OCI-LY1 (cell line): Measurements from ENCODE around the gene GALNT18.

Source experiments
- H2AFZ ChIP-seq: fragments of 200-600 bp; sonication (generic), shearing (Covaris generic); 2 replicates; pipeline ENCODE4 v1.6.0; 2014; ENCODE audit warnings: antibody characterized with exemption, mild to moderate bottlenecking, low read length
- H3F3A ChIP-seq: fragments of 200-600 bp; sonication (generic), shearing (Covaris generic); 2 replicates; pipeline ENCODE4 v1.6.0; 2014; ENCODE audit warnings: mild to moderate bottlenecking, antibody characterized with exemption, low read length, moderate library complexity; ENCODE audit not compliant: insufficient read depth
- H3K27ac ChIP-seq: fragments of 200-600 bp; sonication (generic); 2 replicates; pipeline ENCODE4 v1.5.1; 2014; ENCODE audit warnings: low read length, mixed run types, mild to moderate bottlenecking, low read depth; ENCODE audit not compliant: poor library complexity, severe bottlenecking
- H3K27me3 ChIP-seq: fragments of 200-600 bp; sonication (generic); 2 replicates; pipeline ENCODE4 v1.6.0; 2014; ENCODE audit warnings: antibody characterized with exemption, mild to moderate bottlenecking, low read length, moderate library complexity; ENCODE audit not compliant: insufficient read depth
- H3K36me3 ChIP-seq: fragments of 200-600 bp; sonication (generic); 2 replicates; pipeline ENCODE4 v1.6.1; 2014; ENCODE audit warnings: mild to moderate bottlenecking, antibody characterized with exemption, low read length, moderate library complexity, mixed read lengths; ENCODE audit not compliant: insufficient read depth
- H3K4me1 ChIP-seq: fragments of 200-600 bp; sonication (generic); 2 replicates; pipeline ENCODE4 v1.5.1; 2014; ENCODE audit warnings: mild to moderate bottlenecking, low read length, moderate library complexity; ENCODE audit not compliant: insufficient read depth, severe bottlenecking
- H3K4me2 ChIP-seq: fragments of 200-600 bp; sonication (generic), shearing (Covaris generic); 2 replicates; pipeline ENCODE4 v1.6.1; 2014; ENCODE audit warnings: low read length
- H3K4me3 ChIP-seq: fragments of 200-600 bp; sonication (generic); 2 replicates; pipeline ENCODE4 v1.5.1; 2014; ENCODE audit warnings: low read length, low read depth, mild to moderate bottlenecking, mixed read lengths; ENCODE audit not compliant: poor library complexity, severe bottlenecking
- H3K79me2 ChIP-seq: fragments of 200-600 bp; shearing (Covaris generic); 2 replicates; pipeline ENCODE4 v1.6.1; 2016; ENCODE audit warnings: mixed run types, low read length, mixed read lengths; ENCODE audit not compliant: insufficient read depth
- H3K9ac ChIP-seq: fragments of 200-600 bp; sonication (generic), shearing (Covaris generic); 2 replicates; pipeline ENCODE4 v1.6.1; 2014; ENCODE audit warnings: mild to moderate bottlenecking, low read length, mixed read lengths
- H3K9me2 ChIP-seq: fragments of 200-600 bp; sonication (generic), shearing (Covaris generic); 2 replicates; pipeline ENCODE4 v1.6.1; 2014; ENCODE audit warnings: low read depth, mild to moderate bottlenecking, low read length, mixed read lengths
- H3K9me3 ChIP-seq: fragments of 200-600 bp; shearing (Covaris generic); 2 replicates; pipeline ENCODE4 v1.6.1; 2014; ENCODE audit warnings: low read length, mixed read lengths
- H4K20me1 ChIP-seq: fragments of 200-600 bp; sonication (generic), shearing (Covaris generic); 2 replicates; pipeline ENCODE4 v1.6.0; 2016; ENCODE audit warnings: mild to moderate bottlenecking, low read length; ENCODE audit not compliant: insufficient read depth
- EZH2 ChIP-seq: fragments of 200-600 bp; sonication (generic), shearing (Covaris generic); IDR thresholded peaks from 2 replicates; pipeline ENCODE4 v1.8.0; 2017; ENCODE audit warnings: borderline replicate concordance, mixed run types, mild to moderate bottlenecking, antibody characterized with exemption, low read length, moderate library complexity, mixed read lengths
- TF ChIP-seq, protein P1 (sequence below): fragments of 200-600 bp; sonication (generic), shearing (Covaris generic); IDR thresholded peaks from 2 replicates; pipeline ENCODE4 v1.5.1; 2017; ENCODE audit warnings: mild to moderate bottlenecking, antibody characterized with exemption, low read length, moderate library complexity, mixed read lengths

The GALNT18 gene

DNA sequence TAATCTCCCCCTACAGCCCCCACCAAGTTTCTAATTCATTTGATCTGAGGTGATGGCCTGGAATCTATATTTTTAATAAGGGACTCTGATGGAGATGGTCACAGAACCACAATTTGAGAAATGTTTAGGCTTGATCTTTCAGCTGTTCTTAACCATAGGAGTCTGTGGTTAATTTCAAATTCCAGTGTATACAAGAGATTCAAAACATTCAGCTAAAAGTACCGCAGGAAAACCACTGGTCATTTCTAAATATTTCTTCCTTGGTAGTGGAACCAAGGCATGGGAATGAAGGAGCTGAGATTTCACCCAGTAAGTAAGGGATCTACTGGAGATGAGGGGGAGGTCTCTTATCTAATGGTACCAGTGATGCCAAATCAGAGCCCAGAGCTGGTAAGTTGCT is 18.3 kb upstream of the GALNT18 start:
- TF ChIP-seq EZH2 = no peak
- TF ChIP-seq, protein P1, sequence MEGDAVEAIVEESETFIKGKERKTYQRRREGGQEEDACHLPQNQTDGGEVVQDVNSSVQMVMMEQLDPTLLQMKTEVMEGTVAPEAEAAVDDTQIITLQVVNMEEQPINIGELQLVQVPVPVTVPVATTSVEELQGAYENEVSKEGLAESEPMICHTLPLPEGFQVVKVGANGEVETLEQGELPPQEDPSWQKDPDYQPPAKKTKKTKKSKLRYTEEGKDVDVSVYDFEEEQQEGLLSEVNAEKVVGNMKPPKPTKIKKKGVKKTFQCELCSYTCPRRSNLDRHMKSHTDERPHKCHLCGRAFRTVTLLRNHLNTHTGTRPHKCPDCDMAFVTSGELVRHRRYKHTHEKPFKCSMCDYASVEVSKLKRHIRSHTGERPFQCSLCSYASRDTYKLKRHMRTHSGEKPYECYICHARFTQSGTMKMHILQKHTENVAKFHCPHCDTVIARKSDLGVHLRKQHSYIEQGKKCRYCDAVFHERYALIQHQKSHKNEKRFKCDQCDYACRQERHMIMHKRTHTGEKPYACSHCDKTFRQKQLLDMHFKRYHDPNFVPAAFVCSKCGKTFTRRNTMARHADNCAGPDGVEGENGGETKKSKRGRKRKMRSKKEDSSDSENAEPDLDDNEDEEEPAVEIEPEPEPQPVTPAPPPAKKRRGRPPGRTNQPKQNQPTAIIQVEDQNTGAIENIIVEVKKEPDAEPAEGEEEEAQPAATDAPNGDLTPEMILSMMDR = no peak
- H3K27me3 ChIP-seq = no peaks in the 10 kb centered on the region
- no peak overlapping the region for H3K4me3 ChIP-seq
- H3K27ac ChIP-seq = no peak overlapping the region
- no peaks in the 10 kb centered on the region for H3K9me3 ChIP-seq
- no peaks in the 10 kb centered on the region for H3K9me2 ChIP-seq
- H3K4me1 ChIP-seq = no peaks in the 10 kb centered on the region
- H3K36me3 ChIP-seq = no peaks in the 10 kb centered on the region
- H2AFZ ChIP-seq = no peak overlapping the region
- H3K4me2 ChIP-seq = no peak overlapping the region
- H3K79me2 ChIP-seq = no peaks in the 10 kb centered on the region
- H3K9ac ChIP-seq = no peak overlapping the region
- no peaks in the 10 kb centered on the region for H3F3A ChIP-seq
- no peaks in the 10 kb centered on the region for H4K20me1 ChIP-seq

GRCh38 chr11:11636671-11637070 is 14.9 kb upstream of the GALNT18 start:
- H3K4me3 ChIP-seq = no peak overlapping the region
- no peaks in the 10 kb centered on the region for H3K27me3 ChIP-seq
- no peak overlapping the region for H3K9ac ChIP-seq
- H3K4me1 ChIP-seq = no peaks in the 10 kb centered on the region
- H4K20me1 ChIP-seq = no peaks in the 10 kb centered on the region
- H3K36me3 ChIP-seq = no peaks in the 10 kb centered on the region
- H2AFZ ChIP-seq = no peak overlapping the region
- no peaks in the 10 kb centered on the region for H3K79me2 ChIP-seq
- no peaks in the 10 kb centered on the region for H3K9me2 ChIP-seq
- TF ChIP-seq EZH2 = no peak
- TF ChIP-seq, protein P1 = no peak
- H3F3A ChIP-seq = no peaks in the 10 kb centered on the region
- H3K9me3 ChIP-seq = no peaks in the 10 kb centered on the region
- no peak overlapping the region for H3K27ac ChIP-seq
- no peak overlapping the region for H3K4me2 ChIP-seq

DNA sequence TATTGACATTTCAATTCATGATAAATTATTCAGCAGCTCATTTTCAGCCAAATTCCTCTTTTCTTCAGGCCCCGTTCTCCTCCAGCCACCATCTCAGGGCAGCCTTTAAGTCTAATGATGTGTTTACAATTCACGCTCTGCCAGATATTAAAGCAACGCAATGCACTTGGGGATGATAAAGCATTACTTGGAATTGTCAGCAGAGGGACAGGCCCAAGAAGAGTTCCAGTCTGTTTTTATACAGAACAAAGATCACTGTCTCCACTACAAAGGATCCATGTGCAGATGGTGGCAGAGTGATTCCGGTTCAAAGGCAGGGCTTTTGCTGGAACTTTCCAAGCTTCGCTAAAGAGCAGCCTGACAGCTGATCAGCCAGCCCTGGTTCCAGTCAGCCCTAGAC is 13.6 kb upstream of the GALNT18 start:
- Histone ChIP-seq H3K27ac (no peak overlapping the region), H3K4me3 (no peak overlapping the region), H3K4me2 (no peak overlapping the region), H2AFZ (no peak overlapping the region), H3K27me3 (no peaks in the 10 kb centered on the region), H4K20me1 (no peaks in the 10 kb centered on the region), H3F3A (no peaks in the 10 kb centered on the region), H3K4me1 (no peaks in the 10 kb centered on the region), H3K36me3 (no peaks in the 10 kb centered on the region), H3K9me3 (no peaks in the 10 kb centered on the region), H3K9me2 (no peaks in the 10 kb centered on the region), H3K9ac (no peak overlapping the region), H3K79me2 (no peaks in the 10 kb centered on the region)
- TF ChIP-seq EZH2 = no peak
- TF ChIP-seq, protein P1 = no peak
